Measurements from ENCODE around the gene NDUFS2.
"Not testable (repeated sequence)": the region's sequence is repeated elsewhere in the genome, so short reads cannot be mapped to it uniquely, and the experiment has no call there.

NDUFS2 gene

DNA sequence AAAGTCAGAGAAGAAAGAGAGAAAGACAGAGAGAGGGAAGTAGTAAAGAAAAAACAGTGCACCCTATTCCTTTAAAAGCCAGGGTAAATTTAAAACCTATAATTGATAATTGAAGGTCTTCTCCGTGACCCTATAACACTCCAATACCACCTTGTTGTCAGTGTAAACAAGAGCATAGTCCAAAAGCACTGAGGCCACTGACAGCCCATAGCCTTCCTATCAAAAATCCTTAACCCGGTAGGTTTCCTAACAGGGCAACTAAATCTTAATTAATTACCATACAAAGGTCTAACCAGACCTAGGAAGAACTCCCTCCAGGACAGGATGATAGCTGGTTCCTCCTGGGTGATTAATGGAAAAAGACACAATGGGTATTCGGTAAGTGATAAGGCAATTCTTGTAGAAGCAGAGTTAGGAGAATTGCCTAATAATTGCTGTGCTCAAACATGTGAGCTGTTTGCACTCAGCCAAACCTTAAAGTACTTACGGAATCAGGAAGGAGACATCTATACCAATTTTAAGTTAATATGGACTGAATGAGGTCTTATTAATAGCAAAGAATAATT, 53.9 kb downstream of the NDUFS2 start:
- not testable (repeated sequence) for DNase-seq

DNA sequence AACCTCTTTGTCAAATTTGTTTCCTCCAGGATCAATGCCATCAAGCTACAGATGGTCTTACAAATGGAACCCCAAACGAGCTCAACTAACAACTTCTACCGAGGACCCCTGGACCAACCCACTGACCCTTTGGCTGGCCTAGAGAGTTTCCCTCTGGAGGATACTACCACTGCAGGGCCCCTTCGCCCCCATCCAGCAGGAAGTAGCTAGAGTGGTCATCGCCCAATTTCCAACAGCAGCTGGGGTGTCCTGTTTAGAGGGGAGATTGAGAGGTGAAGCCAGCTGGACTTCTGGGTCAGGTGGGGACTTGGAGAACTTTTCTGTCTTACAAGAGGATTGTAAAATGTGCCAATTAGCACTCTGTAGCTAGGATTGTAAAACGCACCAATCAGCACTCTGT, 54.9 kb downstream of the NDUFS2 start:
- DNase-seq = not testable (repeated sequence)

DNA sequence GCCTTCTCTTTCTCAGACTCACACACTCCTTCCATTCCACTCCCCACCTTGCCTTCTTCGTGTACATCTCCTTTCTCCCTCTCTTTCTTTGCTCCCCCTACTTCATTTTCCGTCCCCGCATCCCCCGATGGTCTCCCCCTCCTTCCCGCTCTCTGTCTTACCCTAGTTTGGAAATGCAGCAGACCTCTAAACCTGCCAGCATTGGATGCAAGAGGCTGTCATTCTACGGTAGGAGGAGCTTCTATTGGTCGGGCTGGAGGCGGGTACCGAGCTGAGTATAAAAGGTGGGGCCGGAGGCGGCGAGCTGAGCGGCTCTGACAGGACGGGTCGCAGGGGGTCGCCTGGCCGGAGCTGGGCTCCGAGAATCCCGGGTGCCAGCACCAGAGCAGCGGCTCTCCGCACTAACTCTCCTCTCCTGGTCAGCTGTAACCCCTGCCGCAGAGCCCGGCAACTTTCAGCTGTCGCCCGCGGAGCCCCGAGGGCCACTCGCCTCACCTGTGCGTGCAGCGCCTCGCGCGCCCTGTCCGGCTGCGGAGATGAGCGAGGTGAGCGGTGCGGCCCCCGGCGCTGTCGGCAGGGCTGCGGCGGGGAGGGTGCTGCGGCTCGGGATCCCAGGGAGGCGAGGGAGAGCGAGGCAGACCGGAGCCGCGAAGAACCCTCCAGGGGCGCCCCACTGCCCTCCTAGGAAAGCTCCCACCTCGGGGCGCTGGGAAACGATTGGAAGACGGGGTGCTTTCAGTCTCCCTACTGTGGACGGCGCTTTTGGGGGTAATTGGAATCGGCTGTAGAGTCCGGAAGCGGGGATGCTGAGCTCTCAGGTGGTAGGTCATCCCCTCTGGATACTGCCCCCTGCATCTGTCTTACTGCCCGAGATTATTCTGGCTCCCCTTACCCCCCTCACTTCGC, 56.5 kb downstream of the NDUFS2 start, which contains the start of gene PCP4L1:
TSS of gene PCP4L1 (plus strand) at position 307 of the 906 bp plus-strand sequence. CDS start at position 537, 230 bp downstream.
- no peak for DNase-seq

DNA sequence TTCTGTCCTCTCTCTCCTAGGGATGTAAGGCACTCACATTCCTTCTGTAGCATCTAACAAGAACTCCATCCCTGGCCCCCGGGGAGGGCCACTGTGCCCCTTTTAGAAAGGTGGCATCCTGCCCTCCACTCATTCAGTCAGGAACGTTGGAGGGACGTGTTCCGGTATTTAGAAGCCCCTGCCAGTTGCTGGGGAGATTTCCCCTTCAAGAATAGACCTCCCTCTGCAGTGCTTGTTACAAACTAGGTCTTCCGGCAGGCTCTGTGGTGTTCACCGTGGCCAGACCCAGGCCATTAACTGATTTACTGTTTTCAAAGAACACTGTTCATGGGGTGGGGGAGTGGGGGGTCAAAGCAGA, 57.2 kb downstream of the NDUFS2 start:
- DNase-seq = no peak

DNA sequence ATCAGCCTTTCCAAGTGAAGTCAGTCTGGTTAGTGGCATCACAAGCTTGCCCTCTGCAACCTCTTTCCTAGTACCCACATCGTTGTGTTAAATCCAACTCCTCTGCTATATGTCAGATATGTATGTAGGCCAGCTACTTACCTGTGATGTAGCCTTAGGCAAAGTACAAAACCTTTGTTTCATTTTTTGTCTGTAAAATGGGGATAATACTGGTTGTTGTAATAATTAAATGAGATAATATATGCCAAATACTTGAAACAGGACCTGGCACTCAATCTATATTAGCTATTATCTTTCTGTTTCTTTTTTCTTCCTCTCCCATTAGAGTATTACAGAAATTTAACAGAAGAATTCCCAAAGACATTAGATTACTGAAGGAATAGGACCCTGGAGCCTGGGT, 57.6 kb downstream of the NDUFS2 start:
- no peak for DNase-seq

DNA sequence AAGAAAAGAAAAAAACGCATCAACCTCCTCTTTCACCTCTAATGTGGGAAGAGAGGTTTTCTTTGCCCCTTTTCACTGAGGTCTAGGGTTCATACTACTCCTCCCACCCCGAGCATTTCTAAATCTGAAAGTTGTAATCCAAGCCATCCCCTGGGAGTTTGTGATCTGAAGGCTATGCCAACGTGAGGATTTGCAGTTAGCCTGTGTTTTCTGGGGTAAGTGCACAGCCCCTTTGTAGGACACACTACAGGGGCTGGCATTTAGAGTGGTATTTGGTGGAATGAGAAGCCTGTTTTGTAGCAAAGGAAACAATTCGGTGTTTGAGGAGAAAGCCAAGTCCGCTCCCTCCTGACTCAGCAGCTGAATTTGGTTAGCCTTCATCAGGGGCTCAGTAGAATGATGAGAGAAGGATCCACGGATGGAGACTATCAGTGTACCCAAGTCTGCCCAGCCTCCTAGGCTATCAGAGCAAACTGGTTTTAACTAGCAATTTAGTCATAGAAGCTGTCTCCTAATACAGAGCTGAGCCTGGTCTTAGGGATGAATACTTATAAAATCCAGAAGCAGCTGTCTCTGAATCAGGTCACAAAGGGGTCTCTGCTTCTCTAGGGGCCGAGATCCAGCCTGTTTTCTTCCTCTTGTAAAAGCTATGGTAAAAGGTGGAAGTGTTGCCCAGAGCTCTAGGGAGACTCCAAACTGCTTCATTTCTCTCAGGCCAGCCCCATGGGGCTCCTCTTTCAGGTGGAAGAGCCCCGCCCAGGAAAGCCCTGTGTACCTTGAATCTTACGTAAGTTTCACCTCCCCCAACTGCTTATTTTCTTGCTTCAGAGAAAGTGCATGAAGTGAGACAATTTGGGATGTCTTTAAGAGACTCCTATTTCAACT, 58.5 kb downstream of the NDUFS2 start:
- no peak for DNase-seq

DNA sequence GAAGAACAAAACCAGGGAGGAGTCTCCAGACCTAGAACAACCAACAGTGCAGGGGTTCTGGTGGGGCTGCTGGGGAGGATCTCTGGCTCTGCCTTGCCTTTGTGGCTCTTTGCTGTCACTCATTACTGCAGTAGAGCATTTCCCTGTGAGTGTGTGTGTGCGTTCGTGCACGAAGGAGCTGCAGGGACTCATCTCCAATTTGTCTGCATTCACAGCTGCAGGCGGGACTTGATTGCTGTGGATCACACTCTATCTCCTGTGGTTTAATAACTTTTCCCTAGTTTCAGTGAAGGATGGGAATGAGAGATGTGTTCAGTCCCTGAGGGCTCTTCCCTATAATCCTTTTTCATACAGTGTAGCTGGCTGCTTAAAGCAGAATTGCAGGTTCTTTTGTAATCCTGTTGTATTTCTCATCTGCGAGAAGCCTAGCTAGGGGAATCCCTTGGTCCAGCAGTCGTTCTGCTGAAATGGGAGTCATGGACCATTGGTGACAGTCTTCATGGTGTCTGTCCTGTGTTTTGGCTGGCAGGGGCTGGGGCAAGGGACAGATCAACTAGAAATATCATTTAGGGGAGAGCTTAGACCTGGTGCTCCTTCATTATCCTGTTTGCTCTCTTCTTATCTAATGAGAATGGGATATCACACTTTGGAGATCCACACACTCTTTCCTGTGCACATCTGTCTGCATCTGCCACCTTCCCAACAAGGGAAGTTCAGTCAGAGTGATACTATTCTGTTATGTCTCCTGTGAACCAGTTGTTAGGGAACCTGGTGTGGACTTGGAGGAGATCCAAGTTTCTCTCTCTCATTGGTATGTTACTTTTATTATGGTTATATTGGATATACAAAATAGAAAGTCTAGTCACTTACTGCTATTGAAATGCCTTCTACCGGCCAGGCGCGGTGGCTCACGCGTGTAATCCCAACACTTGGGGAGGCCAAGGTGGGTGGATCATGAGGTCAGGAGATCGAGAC, 59.4 kb downstream of the NDUFS2 start:
- no peak for DNase-seq
